Motor neuron (in vitro differentiated cells): ENCODE results near the gene SPON1. TPM values are rescaled to one million over a fixed set of nuclear protein-coding genes. Genes with fewer than 3 reads are reported as not detected.
"Not testable (repeated sequence)": the region's sequence is repeated elsewhere in the genome, so short reads cannot be mapped to it uniquely, and the experiment has no call there.

ENCODE experiments used
- ATAC-seq, 8 experiments: fragments of 200-7000 bp; cut with Tn5 transposase; replicated peaks in 6 of 8; 2 replicates each; pipeline ENCODE4 v1.8.0; 2021; ENCODE audit warnings: mild to moderate bottlenecking in 8 of 8, moderate library complexity in 8 of 8
- H3K27ac ChIP-seq, 2 donors: fragments of 250-450 bp; sonication (Bioruptor Pico); 2 replicates each; pipeline ENCODE4 v1.9.0; 2021; ENCODE audit warnings: antibody characterized with exemption in 2 of 2, mild to moderate bottlenecking in 2 of 2, moderate library complexity in 1 of 2
- H3K4me1 ChIP-seq, 2 donors: fragments of 250-450 bp; sonication (Bioruptor Pico); replicated peaks in 1 of 2; 2 replicates each; pipeline ENCODE4 v1.6.1; 2021; ENCODE audit warnings: antibody characterized with exemption in 2 of 2, mild to moderate bottlenecking in 2 of 2, moderate library complexity in 1 of 2
- H3K4me3 ChIP-seq, 5 donors: fragments of 250-450 bp; sonication (Bioruptor Pico); 2 replicates each; pipeline ENCODE4 v1.9.0; 2021; ENCODE audit warnings: antibody characterized with exemption in 5 of 5, mild to moderate bottlenecking in 5 of 5, moderate library complexity in 4 of 5
- WGBS, 10 experiments: fragments of 450-650 bp; shearing (Covaris generic); methylation state at CpG; one replicate each; pipeline ENCODE4 v1.0.0; 2022; 5-methylcytosine and 5-hydroxymethylcytosine counted together
- in situ Hi-C, 9 experiments: fragments of 400-800 bp; cut with MboI; loops; one replicate each; pipeline ENCODE4 v1.15.0; 2021; ENCODE audit warnings: low sequenced_read_pairs in 9 of 9, low pct_unique_long_range_greater_than_20kb in 2 of 9; ENCODE audit not compliant: unreplicated experiment in 9 of 9
- total RNA-seq, 8 experiments: library from RNA; unstranded; fragments of 300-600 nt; gene quantifications; 2 replicates each; pipeline versions ENCODE4 v1.2.3 to v1.2.4, GENCODE V29; 2022

Gene SPON1
- total RNA-seq, 8 experiments from 2014 or later, result 0.41 to 294 (median 9.5) TPM

- in situ Hi-C loops, result loop anchor here in 2 of 9 experiments (25.0 kb wide), 1 partner anchor 187 kb away; no protein-coding TSS in a partner anchor
- peak in 2 of 8 experiments; percentile 9 to 24 for ATAC-seq
- no peak overlapping the region for H3K27ac ChIP-seq
- H3K4me1 ChIP-seq, result no peaks in the 10 kb centered on the region
- no peak overlapping the region for H3K4me3 ChIP-seq
Observed at GRCh38 chr11:14275076-14275475, 312.6 kb downstream of the SPON1 start.

DNA sequence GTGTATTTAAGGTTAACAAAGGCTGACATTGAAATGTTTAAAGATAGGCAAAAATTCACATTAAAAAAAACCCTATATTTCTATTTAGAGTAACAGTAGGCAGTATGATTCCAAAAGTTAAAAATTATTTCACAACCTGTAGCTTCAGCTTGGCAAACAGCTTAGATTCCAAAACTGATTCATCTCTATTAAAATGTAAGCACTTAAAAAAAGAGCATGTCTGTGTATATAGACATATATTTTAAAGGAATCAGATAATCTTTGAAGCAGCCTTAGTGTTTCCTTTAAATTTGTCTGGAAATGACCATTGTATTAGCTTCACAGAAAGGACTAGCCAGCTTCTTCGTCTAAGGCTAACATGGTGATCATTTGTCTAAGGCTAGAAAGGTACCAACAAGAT, 316.3 kb downstream of the SPON1 start:
- not testable (repeated sequence) for H3K27ac ChIP-seq, H3K4me1 ChIP-seq, ATAC-seq, H3K4me3 ChIP-seq
- in situ Hi-C loops, result loop anchor here in 2 of 9 experiments (25.0 kb wide), 1 partner anchor 183 kb away; no protein-coding TSS in a partner anchor
- 20 to 100% (median 80%) methylated on average over 1 of the region's 1 CpG; no CpG with 5 or more reads in 6 of the 10 experiments for WGBS, 10 experiments

DNA sequence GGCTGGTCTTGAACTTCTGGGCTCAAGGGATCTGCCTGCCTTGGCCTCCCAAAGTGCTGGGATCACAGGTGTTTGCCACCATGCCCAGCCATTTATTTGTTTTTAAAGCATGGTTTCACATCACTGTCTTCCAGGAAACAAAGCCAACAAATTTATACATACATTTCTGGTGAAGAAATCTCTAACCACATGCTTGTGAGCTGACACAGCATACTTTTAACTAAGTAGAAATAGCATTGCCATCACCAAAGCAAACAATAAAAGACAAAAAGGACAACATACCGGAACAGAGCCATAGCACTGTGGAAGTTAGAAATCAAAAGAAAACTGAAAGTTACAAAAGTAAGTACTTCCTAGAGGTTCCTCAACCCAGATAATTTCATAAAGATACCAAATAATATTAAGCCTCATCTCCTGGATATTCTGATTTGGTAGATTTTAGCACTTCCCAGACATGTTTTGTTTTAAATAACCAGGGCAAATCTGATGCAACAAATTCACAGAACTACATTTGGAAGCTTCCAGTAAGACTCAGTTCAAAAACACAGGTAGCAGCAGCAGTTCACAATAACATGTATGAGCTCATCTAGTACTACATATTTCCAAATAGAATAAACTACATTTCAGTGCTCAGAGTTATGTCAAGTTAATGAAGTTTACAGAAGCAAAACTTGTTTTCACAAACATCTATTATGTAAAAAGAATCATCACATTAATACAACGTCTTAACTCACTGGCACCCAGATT, 325.8 kb downstream of the SPON1 start:
- WGBS, 10 experiments, result 28 to 100% (median 95%) methylated on average over 1 to 2 of the region's 2 CpGs; no CpG with 5 or more reads in 1 of the 10 experiments
- peak in 4 of 8 experiments; percentile 27 to 95 (median 80) for ATAC-seq
- in situ Hi-C loops, result loop anchor here in 2 of 9 experiments (25.0 kb wide), 1 partner anchor 174 kb away; no protein-coding TSS in a partner anchor
- H3K27ac ChIP-seq, result no peak overlapping the region
- no peaks in the 10 kb centered on the region for H3K4me1 ChIP-seq
- H3K4me3 ChIP-seq, result no peak overlapping the region

GRCh38 chr11:14290422-14290821, 327.9 kb downstream of the SPON1 start:
- H3K4me1 ChIP-seq, result no peaks in the 10 kb centered on the region
- 78 to 100% (median 100%) methylated on average over 1 to 3 of the region's 3 CpGs; no CpG with 5 or more reads in 3 of the 10 experiments for whole genome bisulfite sequencing, 10 experiments
- H3K4me3 ChIP-seq, result no peak overlapping the region
- ATAC-seq, result no peak
- no peak overlapping the region for H3K27ac ChIP-seq
- in situ Hi-C loops, result loop anchor here in 2 of 9 experiments (25.0 kb wide), 1 partner anchor 172 kb away; no protein-coding TSS in a partner anchor

DNA sequence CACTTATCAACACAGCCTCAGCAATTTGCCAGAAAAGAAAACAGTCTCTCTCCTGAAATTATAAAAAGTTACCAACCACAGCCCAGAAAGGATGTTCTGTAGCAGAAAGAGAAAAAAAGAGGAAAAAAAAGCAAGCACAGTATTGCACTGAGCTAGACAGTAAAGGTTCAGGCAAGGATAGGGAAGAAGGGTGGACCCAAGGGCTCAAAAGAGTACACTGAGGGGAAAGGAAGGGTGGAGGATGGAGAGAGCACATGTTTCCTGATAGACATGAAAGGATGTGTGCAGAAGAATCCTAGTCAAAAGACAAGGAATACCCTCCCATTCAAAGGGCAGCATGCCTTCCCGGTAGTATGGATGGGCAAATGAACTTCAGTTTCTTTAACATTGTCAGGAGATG, 337.4 kb downstream of the SPON1 start:
- Histone ChIP-seq H3K4me3 (no peak overlapping the region), H3K4me1 (no peaks in the 10 kb centered on the region), H3K27ac (no peak overlapping the region)
- in situ Hi-C loops, result loop anchor here in 3 of 9 experiments (10.0 to 25.0 kb wide), 2 partner anchors 162 to 165 kb away; no protein-coding TSS in a partner anchor
- peak in 2 of 8 experiments; percentile 15 to 33 for ATAC-seq
- WGBS, 10 experiments, result 80 to 86% methylated on average over 1 of the region's 1 CpG; no CpG with 5 or more reads in 8 of the 10 experiments

- WGBS, 10 experiments, result 0 to 68% (median 31%) methylated on average over 1 to 6 of the region's 6 CpGs; no CpG with 5 or more reads in 1 of the 10 experiments
- ATAC-seq, result peak; percentile 54 to 98 (median 90)
- Histone ChIP-seq H3K27ac (no peak overlapping the region), H3K4me3 (no peak overlapping the region), H3K4me1 (no peaks in the 10 kb centered on the region)
- in situ Hi-C loops, result loop anchor here in 1 of 9 experiments (10.0 kb wide), 1 partner anchor 164 kb away; no protein-coding TSS in a partner anchor
Observed at GRCh38 chr11:14300661-14301304, 338.3 kb downstream of the SPON1 start.

DNA sequence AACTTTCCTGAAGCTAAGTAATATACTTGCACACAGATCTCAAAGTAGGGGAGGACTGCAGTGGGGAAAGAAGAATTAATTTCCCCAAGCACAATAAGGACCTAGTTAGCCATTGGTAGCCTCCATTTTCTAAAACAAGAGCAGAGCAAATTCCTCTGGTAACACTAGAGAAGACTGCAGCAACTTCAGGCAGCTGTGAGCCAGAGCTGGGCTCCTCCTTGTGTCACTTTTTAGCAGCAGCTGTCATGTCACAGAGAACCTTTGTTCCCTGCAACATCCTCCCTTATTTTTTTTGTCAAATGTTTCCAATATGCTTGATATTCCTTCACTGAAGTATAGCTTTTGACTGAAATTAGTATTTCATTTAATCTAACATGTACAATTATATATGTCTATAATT, 342.1 kb downstream of the SPON1 start:
- H3K27ac ChIP-seq, result no peak overlapping the region
- in situ Hi-C loops, result loop anchor here in 1 of 9 experiments (10.0 kb wide), 1 partner anchor 160 kb away; no protein-coding TSS in a partner anchor

GRCh38 chr11:14305649-14306048, 343.1 kb downstream of the SPON1 start:
- peaks cover 3 to 4% of the 10 kb centered on the region in 2 donors for H3K4me1 ChIP-seq
- in situ Hi-C loops, result loop anchor here in 1 of 9 experiments (10.0 kb wide), 1 partner anchor 159 kb away; no protein-coding TSS in a partner anchor
- WGBS, 10 experiments, result 95 to 100% (median 100%) methylated on average over 1 to 7 of the region's 7 CpGs; no CpG with 5 or more reads in 4 of the 10 experiments
- no peak for ATAC-seq
- H3K4me3 ChIP-seq, result no peak overlapping the region
- no peak overlapping the region for H3K27ac ChIP-seq

More for the DNA sequence above, 342.1 kb downstream of the SPON1 start:
- Histone ChIP-seq H3K4me1 (peaks cover 2 to 4% of the 10 kb centered on the region in 2 donors), H3K4me3 (no peak overlapping the region)
- peak in 1 of 8 experiments; percentile 7 for ATAC-seq

DNA sequence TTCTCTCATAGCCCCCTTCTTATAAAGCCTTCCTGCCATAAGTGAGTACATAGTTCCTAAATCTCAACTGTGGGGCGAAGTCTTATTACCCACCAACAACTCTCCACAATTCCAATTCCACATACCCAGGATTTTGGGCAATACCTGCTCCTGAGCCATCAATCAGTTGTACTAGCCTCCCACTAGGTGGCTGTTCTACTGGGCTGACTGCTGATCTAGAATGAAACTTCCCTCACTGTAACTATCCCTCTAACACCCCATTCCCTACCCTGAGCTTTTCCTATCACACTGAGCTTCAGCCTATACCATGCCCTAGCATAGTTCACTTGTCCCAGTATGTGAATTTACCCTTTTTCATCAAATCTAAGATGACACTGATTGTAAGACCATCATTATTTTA, 344.0 kb downstream of the SPON1 start:
- in situ Hi-C loops, result loop anchor here in 1 of 9 experiments (10.0 kb wide), 1 partner anchor 158 kb away; no protein-coding TSS in a partner anchor
- WGBS, 10 experiments, result 86 to 100% (median 100%) methylated on average over 1 of the region's 1 CpG; no CpG with 5 or more reads in 6 of the 10 experiments
- peaks cover 3 to 4% of the 10 kb centered on the region in 2 donors for H3K4me1 ChIP-seq

DNA sequence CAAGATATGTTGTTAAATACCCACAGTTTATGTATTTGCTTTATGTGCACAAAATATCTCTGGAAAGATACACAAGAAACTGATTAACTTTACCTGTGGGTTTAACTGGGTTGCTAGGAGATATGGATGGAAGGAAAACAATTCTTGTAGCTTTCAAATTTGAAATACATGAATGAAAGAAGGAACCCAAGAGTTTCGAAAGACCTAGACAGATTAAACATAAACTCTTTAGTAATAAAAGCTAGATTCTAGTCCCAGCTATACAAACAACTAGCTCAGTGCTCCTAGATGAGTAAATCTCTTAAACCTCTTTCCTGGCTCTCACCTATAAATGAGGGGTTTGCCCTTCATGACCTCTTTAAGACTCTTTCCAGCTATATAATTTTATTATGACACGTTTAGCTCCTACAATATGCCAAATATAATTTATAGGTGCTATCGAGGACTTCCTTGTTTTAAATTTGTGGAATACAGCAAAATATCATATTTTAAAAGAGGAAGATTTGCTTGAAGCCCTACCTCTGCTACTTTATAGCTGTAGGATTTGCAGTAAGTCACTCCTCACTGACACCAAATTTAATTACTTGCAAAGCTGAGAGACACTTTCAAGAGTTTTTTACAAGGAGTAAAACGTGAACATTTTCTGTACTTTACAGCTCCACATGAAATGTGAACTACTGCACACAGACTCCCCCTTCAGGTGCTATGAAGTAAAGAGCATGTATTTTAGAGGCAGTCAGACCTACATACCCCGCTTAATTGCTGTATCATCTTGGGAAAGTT, 345.8 kb downstream of the SPON1 start:
- WGBS, 10 experiments, result 13 to 55% (median 47%) methylated on average over 3 to 5 of the region's 5 CpGs; no CpG with 5 or more reads in 1 of the 10 experiments
- in situ Hi-C loops, result loop anchor here in 1 of 9 experiments (10.0 kb wide), 1 partner anchor 156 kb away; no protein-coding TSS in a partner anchor
- Histone ChIP-seq H3K4me3 (no peak overlapping the region), H3K4me1 (peaks cover 3 to 4% of the 10 kb centered on the region in 2 donors), H3K27ac (no peak overlapping the region)
- ATAC-seq, result peak in 5 of 8 experiments; percentile 33 to 85 (median 73)

More for the DNA sequence above, 344.0 kb downstream of the SPON1 start:
- Histone ChIP-seq H3K4me3 (no peak overlapping the region), H3K27ac (no peak overlapping the region)
- ATAC-seq, result no peak

GRCh38 chr11:14308897-14309387, 346.4 kb downstream of the SPON1 start:
- H3K27ac ChIP-seq, result no peak overlapping the region
- no peak overlapping the region for H3K4me3 ChIP-seq
- 89 to 100% (median 100%) methylated on average over 1 of the region's 1 CpG; no CpG with 5 or more reads in 4 of the 10 experiments for WGBS, 10 experiments
- no peak for ATAC-seq
- in situ Hi-C loops, result loop anchor here in 1 of 9 experiments (10.0 kb wide), 1 partner anchor 156 kb away; no protein-coding TSS in a partner anchor
- H3K4me1 ChIP-seq, result peaks cover 3 to 4% of the 10 kb centered on the region in 2 donors
